HG03159 (cell line): ENCODE data around the gene VIPR2.
"Not testable (repeated sequence)": the region's sequence is repeated elsewhere in the genome, so short reads cannot be mapped to it uniquely, and the experiment has no call there.

ENCODE experiments used
- ATAC-seq: cut with Tn5 transposase; IDR thresholded peaks from one replicate; pipeline ENCODE4 v1.9.1; 2021; ENCODE audit warnings: mild to moderate bottlenecking, moderate library complexity; ENCODE audit not compliant: unreplicated experiment

Gene VIPR2

DNA sequence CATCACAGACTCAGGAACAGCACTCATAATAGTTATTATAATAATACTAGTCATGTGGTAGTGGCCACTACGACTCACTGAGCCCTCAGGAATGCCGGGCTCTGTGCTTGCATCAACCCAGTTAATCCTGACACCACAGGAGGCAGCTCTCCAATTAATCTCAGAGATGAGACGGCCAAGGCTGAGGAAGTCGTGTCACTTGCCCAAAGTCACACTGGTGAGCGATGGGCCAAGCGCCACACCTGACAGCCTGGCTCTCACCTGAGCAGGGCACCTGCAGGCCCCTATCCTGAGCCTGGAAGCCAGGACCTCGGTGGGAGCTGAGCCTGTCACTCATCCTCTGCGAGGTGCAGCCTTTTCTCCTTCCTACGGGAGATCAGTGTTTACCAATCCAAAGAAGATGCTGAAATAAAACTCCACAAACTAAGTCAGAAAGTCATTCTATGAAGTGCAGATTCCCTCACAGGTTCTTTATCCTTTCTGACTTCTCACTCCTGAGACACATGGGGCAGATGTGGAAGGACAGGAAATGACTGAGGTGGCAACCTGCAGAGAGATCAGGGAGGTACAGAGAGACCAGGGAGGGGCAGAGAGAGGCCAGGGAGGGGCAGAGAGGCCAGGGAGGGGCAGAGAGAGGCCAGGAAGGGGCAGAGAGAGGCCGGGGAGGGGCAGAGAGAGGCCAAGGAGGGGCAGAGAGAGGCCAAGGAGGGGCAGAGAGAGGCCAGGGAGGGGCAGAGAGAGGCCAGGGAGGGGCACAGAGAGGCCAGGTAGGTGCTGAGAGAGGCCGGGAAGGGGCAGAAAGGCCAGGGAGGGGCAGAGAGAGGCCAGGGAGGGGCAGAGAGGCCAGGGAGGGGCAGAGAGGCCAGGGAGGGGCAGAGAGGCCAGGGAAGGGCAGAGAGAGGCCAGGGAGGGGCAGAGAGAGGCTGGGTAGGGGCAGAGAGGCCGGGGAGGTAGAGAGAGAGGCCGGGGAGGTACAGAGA lies 38.5 kb downstream of the VIPR2 start:
- no peak for ATAC-seq

DNA sequence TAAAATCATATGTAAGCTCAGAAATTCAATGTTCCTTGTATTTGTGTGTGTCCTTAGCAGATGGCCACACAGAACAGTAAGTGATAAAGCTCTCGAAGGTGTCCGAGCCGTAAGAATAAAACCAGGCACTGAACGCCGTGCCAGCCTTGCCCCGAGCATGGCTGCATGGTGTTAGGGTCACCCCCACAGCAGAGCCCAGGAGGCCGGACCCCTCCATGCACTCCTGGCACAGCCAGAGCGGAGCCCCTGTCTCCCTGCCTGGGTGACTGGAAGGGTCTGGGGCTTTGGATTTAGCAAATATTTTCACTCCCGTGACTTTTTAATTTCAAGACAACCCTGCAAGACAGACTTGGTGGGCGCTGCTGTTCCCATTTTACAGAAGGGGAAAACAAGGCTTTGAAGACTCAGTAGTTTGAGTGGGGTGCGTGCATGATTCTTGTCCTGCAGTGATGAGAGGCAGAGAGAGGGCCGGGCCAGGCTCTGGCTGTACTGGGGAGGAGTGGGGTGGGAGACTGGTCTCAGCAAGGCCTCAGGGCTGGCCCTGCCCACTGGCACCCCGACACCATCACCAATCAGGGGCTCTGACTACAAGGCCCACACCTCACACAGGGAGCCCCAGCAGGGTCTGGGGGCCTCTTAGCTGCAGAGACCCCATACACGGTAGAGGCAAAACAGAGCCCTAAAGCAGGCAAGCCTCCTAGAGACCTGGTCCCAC lies 39.4 kb downstream of the VIPR2 start:
- ATAC-seq: no peak

DNA sequence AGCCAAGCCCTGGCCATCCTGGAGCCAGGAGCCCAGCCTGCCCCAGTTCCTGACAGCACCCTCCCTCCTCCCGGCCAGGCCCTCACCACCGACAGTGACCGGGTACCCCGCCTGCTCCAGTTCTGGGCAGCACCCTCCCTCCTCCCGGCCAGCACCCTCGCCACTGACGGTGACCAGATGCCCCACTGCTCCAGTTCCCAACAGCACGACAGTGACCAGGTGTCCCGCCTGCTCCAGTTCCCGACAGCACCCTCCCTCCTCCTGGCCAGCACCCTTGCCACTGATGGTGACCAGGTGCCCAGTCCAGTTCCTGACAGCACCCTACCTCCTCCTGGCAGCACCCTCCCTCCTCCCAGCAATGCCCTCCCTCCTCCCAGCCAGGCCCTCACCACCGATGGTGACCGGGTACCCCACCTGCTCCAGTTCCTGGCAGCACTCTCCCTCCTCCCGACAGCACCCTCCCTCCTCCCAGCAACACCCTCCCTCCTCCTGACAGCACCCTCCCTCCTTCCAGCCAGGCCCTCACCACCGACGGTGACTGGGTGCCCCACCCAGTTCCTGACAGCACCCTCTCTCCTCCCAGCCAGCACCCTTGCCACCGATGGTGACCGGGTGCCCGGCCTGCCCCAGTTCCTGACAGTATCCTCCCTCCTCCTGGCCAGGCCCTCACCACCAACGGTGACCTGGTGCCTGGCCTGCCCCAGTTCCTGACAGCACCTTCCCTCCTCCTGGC lies 40.3 kb downstream of the VIPR2 start:
- ATAC-seq: no peak

DNA sequence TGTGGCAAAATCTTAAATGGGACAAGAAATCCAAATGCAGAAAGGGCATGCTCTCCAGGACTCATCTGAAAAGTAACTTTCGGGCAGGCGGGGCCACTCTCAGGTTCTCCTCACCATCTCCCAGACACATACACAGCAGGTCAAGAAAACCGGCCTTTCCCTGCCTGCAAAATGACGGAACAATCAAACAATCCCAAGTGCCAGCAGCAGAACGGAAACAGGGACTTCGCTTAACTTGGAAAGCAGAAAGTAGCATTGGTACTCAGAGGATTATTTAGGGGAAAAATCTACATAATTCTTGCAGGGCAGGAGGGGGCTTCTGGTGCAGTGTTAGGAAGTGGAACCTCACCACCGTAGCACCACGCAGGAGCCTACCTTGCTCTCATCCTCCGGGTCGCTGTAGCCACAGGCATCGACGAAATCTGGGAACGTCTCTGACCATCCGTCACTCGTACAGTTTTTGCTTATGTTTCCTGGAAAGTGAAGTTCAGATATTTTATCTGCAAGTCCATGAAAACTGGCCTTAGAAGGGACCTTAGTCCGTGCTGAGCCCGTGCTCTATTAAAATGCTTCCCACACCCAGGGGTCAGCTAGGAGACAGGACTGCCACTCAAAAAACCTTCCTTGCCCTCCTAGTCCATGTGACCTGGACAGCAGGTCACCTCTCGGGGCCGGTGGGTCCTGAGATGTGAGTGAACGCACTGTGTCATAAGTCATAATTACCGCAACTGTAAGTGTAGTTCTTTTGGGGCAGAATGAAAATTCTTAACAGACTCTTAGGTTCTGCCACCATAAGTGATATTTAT lies 41.1 kb downstream of the VIPR2 start:
- no peak for ATAC-seq

DNA sequence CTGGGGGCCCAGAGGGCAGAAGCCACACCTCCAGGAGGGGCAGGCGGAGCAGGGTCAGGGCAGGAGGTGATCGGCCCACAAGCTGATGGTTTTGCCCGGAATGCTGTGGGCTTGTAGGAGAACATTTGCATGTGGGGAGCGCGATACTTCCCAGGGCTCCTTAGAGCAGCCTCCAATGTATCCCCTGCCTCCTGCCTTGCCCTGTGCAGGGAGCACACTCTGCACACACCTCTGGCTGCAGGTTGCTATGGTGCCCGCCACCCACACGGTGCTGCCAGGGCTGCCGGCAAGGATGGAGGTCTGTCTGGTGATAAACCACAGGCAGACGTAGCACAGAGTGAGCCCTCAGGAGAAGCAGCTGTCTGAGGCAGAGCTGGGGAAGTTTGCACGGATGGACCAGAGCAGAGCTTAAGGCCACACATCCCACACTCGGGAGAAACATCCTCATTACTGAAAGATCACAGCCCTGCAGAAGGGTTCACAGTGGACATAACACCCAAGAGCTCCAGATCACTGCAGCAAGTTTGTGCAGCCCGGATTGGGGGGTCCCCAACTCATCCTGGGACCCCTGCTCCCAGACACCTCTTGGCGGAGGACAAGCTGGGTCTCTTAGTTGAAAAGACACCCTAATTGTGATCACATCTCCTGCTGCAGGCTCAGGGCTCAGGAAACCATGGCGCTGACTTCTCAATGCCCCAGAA lies 41.8 kb downstream of the VIPR2 start:
- ATAC-seq: no peak

DNA sequence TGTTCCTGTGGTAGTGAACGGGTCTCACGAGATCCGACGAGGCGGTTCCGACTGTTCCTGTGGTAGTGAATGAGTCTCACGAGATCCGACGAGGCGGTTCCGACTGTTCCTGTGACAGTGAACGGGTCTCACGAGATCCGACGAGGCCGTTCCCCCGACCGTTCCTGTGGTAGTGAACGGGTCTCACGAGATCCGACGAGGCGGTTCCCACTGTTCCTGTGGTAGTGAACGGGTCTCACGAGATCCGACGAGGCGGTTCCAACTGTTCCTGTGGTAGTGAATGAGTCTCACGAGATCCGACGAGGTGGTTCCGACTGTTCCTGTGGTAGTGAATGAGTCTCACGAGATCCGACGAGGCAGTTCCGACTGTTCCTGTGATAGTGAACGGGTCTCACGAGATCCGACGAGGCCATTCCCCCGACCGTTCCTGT lies 43.0 kb downstream of the VIPR2 start:
- not testable (repeated sequence) for ATAC-seq

DNA sequence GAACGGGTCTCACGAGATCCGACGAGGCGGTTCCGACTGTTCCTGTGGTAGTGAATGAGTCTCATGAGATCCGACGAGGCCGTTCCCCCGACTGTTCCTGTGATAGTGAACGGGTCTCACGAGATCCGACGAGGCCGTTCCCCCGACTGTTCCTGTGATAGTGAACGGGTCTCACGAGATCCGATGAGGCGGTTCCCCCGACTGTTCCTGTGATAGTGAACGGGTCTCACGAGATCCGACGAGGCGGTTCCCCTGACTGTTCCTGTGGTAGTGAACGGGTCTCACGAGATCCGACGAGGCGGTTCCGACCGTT lies 43.6 kb downstream of the VIPR2 start:
- ATAC-seq: not testable (repeated sequence)

DNA sequence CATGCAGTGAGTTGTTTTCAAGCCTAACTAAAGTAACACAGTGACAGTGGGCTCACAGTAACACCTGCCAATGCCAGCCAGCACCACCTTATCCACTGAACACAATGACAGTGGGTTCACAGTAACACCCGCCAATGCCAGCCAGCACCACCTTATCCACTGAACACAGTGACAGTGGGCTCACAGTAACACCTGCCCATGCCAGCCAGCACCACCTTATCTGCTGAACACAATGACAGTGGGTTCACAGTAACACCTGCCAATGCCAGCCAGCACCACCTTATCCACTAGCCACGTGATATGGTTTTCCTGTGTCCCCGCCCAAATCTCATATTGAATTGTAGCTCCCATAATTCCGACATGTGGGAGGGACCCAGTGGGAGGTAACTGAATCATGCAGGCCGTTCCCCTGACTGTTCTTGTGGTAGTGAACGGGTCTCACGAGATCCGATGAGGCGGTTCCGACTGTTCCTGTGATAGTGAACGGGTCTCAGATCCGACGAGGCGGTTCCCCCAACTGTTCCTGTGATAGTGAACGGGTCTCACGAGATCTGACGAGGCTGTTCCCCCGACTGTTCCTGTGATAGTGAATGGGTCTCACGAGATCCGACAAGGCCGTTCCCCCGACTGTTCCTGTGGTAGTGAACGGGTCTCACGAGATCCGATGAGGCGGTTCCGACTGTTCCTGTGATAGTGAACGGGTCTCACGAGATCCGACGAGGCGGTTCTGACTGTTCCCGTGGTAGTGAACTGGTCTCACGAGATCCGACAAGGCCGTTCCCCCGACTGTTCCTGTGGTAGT lies 44.2 kb downstream of the VIPR2 start:
- ATAC-seq: not testable (repeated sequence)

DNA sequence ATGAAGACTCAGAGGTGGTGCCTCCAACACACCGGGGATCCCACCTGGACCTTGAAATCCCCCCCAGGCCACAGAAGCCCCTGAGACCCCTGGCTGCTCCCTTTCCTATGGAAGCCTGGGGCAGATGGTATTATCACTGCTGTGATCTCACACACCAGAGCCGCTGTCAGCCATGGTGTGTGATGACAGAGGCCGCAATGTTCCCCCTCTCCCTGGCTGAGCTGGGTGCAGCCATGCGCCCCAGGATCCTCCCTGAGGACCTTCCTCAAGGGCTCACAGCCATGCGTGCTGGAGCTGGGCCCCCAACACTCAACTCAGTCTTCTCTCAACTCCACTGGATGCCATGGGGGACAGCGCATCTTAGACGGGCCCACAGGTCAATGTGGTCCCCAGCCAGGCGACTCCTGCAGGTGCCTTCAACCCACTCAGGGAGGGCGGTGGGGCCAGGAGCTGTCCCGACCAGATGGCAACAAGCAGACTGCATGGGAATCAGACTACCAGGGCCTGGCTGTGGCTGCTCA lies 44.9 kb downstream of the VIPR2 start:
- ATAC-seq: no peak

DNA sequence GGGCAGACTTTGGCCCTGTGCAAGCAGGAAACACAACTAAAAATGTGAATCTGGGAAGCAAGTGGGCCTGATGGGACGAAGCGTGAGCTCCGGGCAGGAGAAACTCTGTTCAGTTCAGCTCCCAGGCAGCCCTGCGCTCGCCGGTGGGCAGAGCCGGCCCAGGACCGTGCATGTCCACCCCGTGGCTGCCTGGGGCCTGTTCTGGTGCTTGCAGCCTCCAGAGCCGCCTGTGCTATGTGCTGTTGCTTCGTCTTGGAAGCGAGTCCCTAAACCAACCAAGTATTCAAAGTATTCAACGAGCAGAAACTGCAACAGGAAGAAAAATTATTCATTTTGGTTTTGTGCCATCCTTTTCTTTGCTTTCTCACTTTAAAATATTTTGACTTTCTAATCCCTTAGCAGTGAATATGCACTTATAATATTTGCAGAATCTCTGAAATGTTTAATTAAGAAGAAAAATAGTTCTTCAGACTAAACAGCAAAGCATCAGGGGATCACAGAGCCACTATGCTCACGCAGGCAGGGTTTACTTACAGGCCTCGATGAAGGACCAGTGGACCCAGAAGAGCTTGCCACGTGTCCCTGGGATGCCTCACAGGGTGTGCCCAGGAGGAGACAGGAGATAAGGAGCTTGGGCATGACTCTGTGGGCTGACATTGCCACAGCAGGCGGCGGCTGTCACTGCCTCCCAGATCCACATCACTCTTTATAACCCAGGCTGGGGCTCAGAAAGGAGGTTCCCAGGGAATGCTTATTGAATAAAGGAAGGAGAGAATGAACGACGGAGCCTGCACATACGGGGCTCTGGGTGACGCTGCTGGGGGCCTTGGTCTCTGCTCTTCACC lies 45.6 kb downstream of the VIPR2 start:
- no peak for ATAC-seq

DNA sequence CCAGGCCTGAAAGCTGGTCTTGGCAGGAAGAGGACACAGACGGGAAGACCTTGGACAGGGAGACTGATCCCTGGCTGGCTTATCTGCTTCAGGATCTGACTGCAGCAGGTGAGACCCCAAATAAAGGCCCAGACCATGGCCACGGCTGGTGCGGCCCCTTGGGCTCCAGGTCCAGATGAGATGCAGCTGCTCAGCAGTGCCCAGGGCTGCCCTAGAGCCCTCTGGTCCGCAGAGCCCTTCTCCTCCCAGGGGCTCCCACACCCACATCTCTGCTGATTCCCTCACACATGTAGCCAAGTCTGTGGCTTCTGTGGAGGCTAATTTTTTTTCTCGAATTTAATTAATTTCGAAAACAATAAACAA lies 46.3 kb downstream of the VIPR2 start:
- ATAC-seq: no peak

DNA sequence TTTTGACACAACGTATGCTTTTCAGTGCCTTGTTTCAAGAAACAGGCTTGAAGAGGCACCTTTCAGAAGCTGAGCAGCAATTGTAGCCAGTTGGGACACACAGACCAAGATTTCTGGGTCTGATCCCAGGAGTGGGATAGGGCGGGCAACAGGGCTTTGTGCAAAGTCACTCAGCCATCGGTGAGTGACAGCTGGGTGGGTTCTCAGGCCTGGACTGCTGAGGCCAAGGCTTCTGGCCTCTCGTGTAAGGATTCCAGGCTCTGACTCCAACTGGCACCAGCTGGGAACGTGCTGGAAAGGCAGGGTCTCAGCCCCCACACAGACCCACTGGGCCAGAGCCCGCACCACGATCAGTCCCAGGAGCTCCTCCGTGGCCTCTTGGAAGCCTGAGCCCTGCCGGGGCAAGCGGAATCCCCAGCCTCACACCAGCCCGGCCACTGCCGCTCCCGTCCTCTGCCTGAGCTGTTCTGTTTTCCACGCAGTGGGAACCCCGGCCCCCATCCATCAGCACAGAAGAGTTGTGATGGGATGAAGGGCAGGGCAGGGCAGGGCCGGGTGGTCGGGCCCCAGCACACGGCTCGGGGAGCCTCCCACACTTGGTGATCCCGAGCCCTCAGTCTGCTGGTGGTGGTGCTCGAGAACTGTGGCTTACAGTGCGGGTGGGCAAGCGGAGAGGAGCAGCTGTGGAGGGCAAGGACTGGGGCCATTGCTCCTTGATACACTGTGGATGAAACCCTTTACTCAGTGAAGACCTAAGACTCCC lies 46.8 kb downstream of the VIPR2 start:
- ATAC-seq: no peak

DNA sequence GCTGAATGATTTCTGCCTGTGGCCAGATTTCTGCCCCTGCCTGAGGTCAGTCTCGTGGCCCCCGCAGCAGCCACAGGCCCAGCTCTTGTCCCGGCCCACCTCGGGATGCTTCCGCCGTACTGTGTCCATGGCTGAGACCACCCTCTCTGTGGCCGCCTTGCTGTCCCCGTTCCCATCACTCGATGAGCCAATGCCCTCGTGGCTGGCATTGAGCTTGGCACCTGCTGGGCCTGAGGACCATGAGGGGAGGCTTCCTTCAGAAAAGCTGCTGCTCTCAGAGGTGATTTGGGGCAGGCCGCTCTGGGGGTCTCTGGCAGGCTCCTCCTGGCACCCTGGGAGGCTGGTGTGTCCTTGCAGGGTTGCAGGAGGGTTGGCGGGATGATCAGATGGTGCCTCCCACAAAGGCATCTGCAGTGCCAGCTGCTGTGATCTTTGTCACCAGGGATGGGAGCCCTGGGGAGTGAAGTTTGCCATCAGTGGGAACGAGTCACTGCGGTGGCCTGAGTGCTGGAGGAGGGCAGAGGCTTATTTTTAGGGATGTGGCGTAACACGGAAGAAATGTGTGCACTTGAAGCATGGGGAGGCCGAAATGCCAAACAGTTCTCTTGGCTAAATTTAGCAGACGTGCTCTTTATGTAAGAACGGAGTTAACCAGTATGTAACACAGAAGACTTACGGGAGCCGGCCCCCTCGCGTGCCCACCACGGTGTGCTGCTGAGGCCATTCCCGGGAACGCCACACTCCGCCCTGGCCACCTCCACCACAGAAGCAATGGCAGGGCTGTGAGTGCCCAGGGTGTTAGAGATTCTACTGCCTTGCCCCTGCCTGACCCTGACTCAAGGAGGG lies 47.7 kb downstream of the VIPR2 start:
- no peak for ATAC-seq

DNA sequence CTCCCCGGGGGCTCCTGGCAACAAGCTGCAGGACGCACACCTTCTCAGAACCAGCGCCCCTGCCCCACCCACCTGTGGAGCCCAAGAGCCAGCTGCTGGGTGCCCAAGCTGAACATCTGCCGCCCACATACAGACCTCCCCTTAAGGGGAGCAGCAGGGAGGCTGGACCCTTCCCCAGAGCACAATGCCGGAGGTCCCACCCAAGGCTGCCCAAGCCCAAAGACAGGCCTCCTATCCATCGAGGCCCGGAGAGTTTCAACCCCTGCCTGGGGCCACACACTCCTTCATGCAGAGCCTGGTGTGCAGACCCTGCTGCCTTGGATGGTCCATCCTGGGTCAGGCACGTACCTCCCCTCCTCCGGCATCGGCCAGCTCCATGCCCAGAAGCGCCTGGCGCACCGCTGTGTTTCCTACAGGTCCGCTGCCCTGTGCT lies 48.7 kb downstream of the VIPR2 start:
- ATAC-seq: no peak

DNA sequence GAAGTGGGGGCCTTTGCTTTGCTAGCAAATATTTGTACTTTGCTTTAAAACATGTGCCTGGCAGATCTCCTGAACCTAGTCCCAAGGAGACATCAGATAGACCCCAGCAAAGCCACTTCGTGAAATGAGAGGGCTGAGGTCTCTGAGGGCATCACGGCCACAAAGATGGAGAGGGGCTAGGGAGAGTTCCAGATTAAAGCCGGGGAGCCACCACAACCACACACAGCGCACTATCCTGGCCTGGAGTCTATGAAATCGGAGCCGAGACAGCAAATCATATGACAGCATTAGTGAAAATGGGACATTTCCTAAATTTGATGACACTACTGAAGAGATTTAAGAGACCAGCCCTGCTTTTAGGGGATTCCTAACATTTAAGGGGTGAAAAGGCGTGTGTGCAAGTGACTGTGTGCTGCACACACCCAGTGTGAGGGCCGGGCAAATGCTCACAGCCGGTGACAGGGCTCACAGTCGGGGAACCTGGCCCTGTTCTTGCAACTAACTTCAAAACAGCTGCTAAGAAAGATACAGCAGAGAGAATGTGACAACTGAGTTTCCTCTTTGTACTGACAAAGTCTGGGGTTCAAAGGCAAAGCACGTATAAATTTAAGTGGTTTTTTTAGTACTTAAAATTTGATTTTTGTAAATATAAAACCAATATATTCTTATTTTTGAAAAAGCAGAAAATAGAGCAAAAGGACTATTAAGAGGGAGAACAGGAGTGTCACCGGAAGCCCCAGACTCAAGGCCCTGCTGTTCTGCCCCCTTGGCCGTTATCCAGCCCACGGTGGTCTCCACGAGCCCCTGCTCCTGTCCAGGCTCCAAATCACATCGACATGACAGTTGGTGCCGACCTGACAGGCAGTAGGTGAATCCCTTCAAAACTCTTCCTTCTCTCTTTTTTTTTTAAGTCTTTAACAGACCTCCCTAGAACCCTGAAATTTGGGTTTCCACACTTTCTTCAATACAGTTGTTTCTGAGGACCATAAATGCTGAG lies 49.5 kb downstream of the VIPR2 start:
- no peak for ATAC-seq
